ELR (cell line): ENCODE results near the gene ASPHD1.
"Not testable (repeated sequence)": the region's sequence is repeated elsewhere in the genome, so short reads cannot be mapped to it uniquely, and the experiment has no call there.

Source experiments
- DNase-seq: peaks from one replicate; pipeline ENCODE4 v3.0.0-alpha.2; 2015; ENCODE audit warnings: low read depth

Gene ASPHD1

GRCh38 chr16:29877266-29877961 lies 22.9 kb upstream of the ASPHD1 start:
- peak; percentile 71 for DNase-seq

GRCh38 chr16:29878172-29878571 lies 22.1 kb upstream of the ASPHD1 start:
- DNase-seq = no peak

GRCh38 chr16:29881050-29881449 lies 19.2 kb upstream of the ASPHD1 start:
- no peak for DNase-seq

GRCh38 chr16:29883987-29884386 lies 16.3 kb upstream of the ASPHD1 start:
- DNase-seq = peak; percentile 26

- not testable (repeated sequence) for DNase-seq
Measured at GRCh38 chr16:29889372-29889771, 10.9 kb upstream of the ASPHD1 start.

GRCh38 chr16:29891525-29892457 lies 8.5 kb upstream of the ASPHD1 start:
- DNase-seq = no peak

- DNase-seq = no peak
Measured at GRCh38 chr16:29892458-29892813, 7.9 kb upstream of the ASPHD1 start.

- DNase-seq = no peak
Measured at GRCh38 chr16:29893553-29893952, 6.7 kb upstream of the ASPHD1 start.

GRCh38 chr16:29894352-29894751 lies 5.9 kb upstream of the ASPHD1 start:
- no peak for DNase-seq

- no peak for DNase-seq
Measured at GRCh38 chr16:29896841-29897240, 3.4 kb upstream of the ASPHD1 start.

- no peak for DNase-seq
Measured at GRCh38 chr16:29897333-29897732, 3.0 kb upstream of the ASPHD1 start.

GRCh38 chr16:29898135-29898803 lies 2.0 kb upstream of the ASPHD1 start:
- no peak for DNase-seq

GRCh38 chr16:29898804-29899515 lies 1.3 kb upstream of the ASPHD1 start:
- peak; percentile 56 for DNase-seq

GRCh38 chr16:29899516-29900101 lies 679 bp upstream of the ASPHD1 start, which contains the start of gene SEZ6L2:
Gene SEZ6L2 (minus strand): TSS chr16:29899550. CDS start chr16:29899019, 531 bp downstream.
- peak; percentile 94 for DNase-seq

- DNase-seq = peak; percentile 45
Measured at GRCh38 chr16:29900888-29901606, 759 bp downstream of the ASPHD1 start.

- DNase-seq = no peak
Measured at GRCh38 chr16:29901607-29901945, 1.3 kb downstream of the ASPHD1 start.

- no peak for DNase-seq
Measured at GRCh38 chr16:29903590-29903989, 3.3 kb downstream of the ASPHD1 start.

GRCh38 chr16:29904947-29905346 lies 4.7 kb downstream of the ASPHD1 start:
- DNase-seq = no peak

- DNase-seq = no peak
Measured at GRCh38 chr16:29905668-29906067, 5.4 kb downstream of the ASPHD1 start.

GRCh38 chr16:29906520-29907244 lies 6.4 kb downstream of the ASPHD1 start:
- no peak for DNase-seq
